Forelimb muscle (tissue), 1 donor: ENCODE data around the gene CBX8. TPM values are rescaled to one million over a fixed set of nuclear protein-coding genes. Genes with fewer than 3 reads are reported as not detected.

Experiments used
- DNase-seq: peaks from one replicate; pipeline ENCODE4 v3.0.0-alpha.2; 2013; ENCODE audit warnings: low read depth
- polyA plus RNA-seq: library from polyadenylated mRNA; unstranded; fragments of 120-200 nt; gene quantifications from one replicate; pipeline ENCODE4 v1.2.1, GENCODE V29; 2013; ENCODE audit not compliant: insufficient read length

Gene CBX8
- polyA plus RNA-seq, 1 donor = 5.6 TPM

- no peak for DNase-seq
These were observed 38.6 kb upstream of the CBX8 start for GRCh38 chr17:79835470-79835899.

GRCh38 chr17:79834565-79835469 lies 37.9 kb upstream of the CBX8 start:
- no peak for DNase-seq

GRCh38 chr17:79833744-79834564 lies 37.1 kb upstream of the CBX8 start:
- no peak for DNase-seq

GRCh38 chr17:79833110-79833450 lies 36.2 kb upstream of the CBX8 start:
- no peak for DNase-seq

- DNase-seq = no peak
These were observed 35.6 kb upstream of the CBX8 start for GRCh38 chr17:79832218-79833109.

- no peak for DNase-seq
These were observed 34.7 kb upstream of the CBX8 start for GRCh38 chr17:79831265-79832217.

GRCh38 chr17:79830763-79831264 lies 33.9 kb upstream of the CBX8 start:
- DNase-seq = no peak

- DNase-seq = no peak
These were observed 33.4 kb upstream of the CBX8 start for GRCh38 chr17:79830303-79830702.

- no peak for DNase-seq
These were observed 32.6 kb upstream of the CBX8 start for GRCh38 chr17:79829457-79829856.

- no peak for DNase-seq
These were observed 32.1 kb upstream of the CBX8 start for GRCh38 chr17:79829004-79829403.

- DNase-seq = no peak
These were observed 30.1 kb upstream of the CBX8 start for GRCh38 chr17:79826841-79827578.

GRCh38 chr17:79826204-79826680 lies 29.4 kb upstream of the CBX8 start:
- DNase-seq = no peak

GRCh38 chr17:79825580-79825921 lies 28.7 kb upstream of the CBX8 start:
- no peak for DNase-seq

GRCh38 chr17:79824893-79825579 lies 28.2 kb upstream of the CBX8 start:
- DNase-seq = no peak

- no peak for DNase-seq
These were observed 27.4 kb upstream of the CBX8 start for GRCh38 chr17:79824234-79824633.

- DNase-seq = no peak
These were observed 25.8 kb upstream of the CBX8 start for GRCh38 chr17:79822583-79823124.

GRCh38 chr17:79821331-79822095 lies 24.6 kb upstream of the CBX8 start:
- no peak for DNase-seq

- DNase-seq = no peak
These were observed 24.1 kb upstream of the CBX8 start for GRCh38 chr17:79820959-79821330.
